Measurements from ENCODE around the gene HAL. TPM values are rescaled to one million over a fixed set of nuclear protein-coding genes. Genes with fewer than 3 reads are reported as not detected.

Gene HAL
- total and polyA plus RNA-seq, 4 donors: 1.2 to 7.9 (median 4.2) TPM

- Histone ChIP-seq H3K9me3 (ENCODE audit: control insufficient read depth in 4 of 4, insufficient read depth in 3 of 4, low read length in 3 of 4) (no peaks in the 10 kb centered on the region), H3K4me1 (ENCODE audit: control insufficient read depth in 5 of 5, insufficient read depth in 5 of 5, low read length in 5 of 5) (peaks cover 0 to 8% (median 0%) of the 10 kb centered on the region in 5 donors), H3K36me3 (ENCODE audit: control insufficient read depth in 4 of 4, insufficient read depth in 4 of 4, low read length in 4 of 4) (no peaks in the 10 kb centered on the region), H3K27ac (ENCODE audit: low read depth in 1 of 2, low read length in 1 of 2) (no peak overlapping the region), H3K4me3 (no peak overlapping the region), H3K27me3 (ENCODE audit: control insufficient read depth in 3 of 3, insufficient read depth in 3 of 3, low read length in 2 of 3) (peaks cover 0 to 12% (median 3%) of the 10 kb centered on the region in 3 donors), H3K9ac (ENCODE audit: insufficient read depth in 1 of 2, low read length in 2 of 2) (no peak overlapping the region)
- ATAC-seq (ENCODE audit: insufficient read depth, low FRiP score): no peak
- DNase-seq: no peak
- TF ChIP-seq, protein P1, sequence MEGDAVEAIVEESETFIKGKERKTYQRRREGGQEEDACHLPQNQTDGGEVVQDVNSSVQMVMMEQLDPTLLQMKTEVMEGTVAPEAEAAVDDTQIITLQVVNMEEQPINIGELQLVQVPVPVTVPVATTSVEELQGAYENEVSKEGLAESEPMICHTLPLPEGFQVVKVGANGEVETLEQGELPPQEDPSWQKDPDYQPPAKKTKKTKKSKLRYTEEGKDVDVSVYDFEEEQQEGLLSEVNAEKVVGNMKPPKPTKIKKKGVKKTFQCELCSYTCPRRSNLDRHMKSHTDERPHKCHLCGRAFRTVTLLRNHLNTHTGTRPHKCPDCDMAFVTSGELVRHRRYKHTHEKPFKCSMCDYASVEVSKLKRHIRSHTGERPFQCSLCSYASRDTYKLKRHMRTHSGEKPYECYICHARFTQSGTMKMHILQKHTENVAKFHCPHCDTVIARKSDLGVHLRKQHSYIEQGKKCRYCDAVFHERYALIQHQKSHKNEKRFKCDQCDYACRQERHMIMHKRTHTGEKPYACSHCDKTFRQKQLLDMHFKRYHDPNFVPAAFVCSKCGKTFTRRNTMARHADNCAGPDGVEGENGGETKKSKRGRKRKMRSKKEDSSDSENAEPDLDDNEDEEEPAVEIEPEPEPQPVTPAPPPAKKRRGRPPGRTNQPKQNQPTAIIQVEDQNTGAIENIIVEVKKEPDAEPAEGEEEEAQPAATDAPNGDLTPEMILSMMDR (IDR thresholded peaks at IDR 0.05; ENCODE audit: control extremely low read depth, extremely low read depth): no peak
- WGBS, 2 donors: 71 to 80% methylated on average over 6 of the region's 6 CpGs
These were observed 55.6 kb downstream of the HAL start for GRCh38 chr12:95940514-95940913.

Other genes with a start within 250 kb of the HAL start
- gene NTN4, start 205.6 kb downstream of the HAL start, total RNA-seq: 10 to 100 TPM; 66.1 to 72.4 TPM
- gene NTN4, start 205.6 kb downstream of the HAL start, polyA plus RNA-seq: 10 to 100 TPM; 22.1 to 40.9 TPM
- gene SNRPF, start 137.4 kb downstream of the HAL start, total RNA-seq: 10 to 100 TPM; 11.7 to 23.3 TPM
- gene SNRPF, start 137.4 kb downstream of the HAL start, polyA plus RNA-seq: 10 to 100 TPM; 29.1 to 83.1 TPM
- gene CCDC38, start 53.7 kb downstream of the HAL start, total RNA-seq: under 1 TPM in 1 of 2 donors, not detected in 1; 0.15 TPM
- gene CCDC38, start 53.7 kb downstream of the HAL start, polyA plus RNA-seq: under 1 TPM; 0.04 to 0.05 TPM
- gene AMDHD1, start 53.0 kb downstream of the HAL start, total RNA-seq: 1 to 10 TPM in 1 of 2 donors, under 1 TPM in 1; 0.51 to 1.3 TPM
- gene AMDHD1, start 53.0 kb downstream of the HAL start, polyA plus RNA-seq: 1 to 10 TPM; 1.1 to 1.9 TPM
- gene LTA4H, start 39.2 kb upstream of the HAL start, total RNA-seq: 100 to 1,000 TPM; 168 to 262 TPM
- gene LTA4H, start 39.2 kb upstream of the HAL start, polyA plus RNA-seq: 100 to 1,000 TPM; 145 to 176 TPM
- gene ELK3, start 198.0 kb upstream of the HAL start, total RNA-seq: 10 to 100 TPM; 46.4 to 68.5 TPM
- gene ELK3, start 198.0 kb upstream of the HAL start, polyA plus RNA-seq: 10 to 100 TPM in 1 of 2 donors, 1 to 10 TPM in 1; 9.1 to 34.2 TPM

Data from lung (tissue), 12 donors.